ENCODE data around the gene KLHDC3.

- TF ChIP-seq EZH2 (IDR thresholded peaks at IDR 0.05; ENCODE audit: low read length, missing control alignments) = no peak
- TF ChIP-seq, protein P1, sequence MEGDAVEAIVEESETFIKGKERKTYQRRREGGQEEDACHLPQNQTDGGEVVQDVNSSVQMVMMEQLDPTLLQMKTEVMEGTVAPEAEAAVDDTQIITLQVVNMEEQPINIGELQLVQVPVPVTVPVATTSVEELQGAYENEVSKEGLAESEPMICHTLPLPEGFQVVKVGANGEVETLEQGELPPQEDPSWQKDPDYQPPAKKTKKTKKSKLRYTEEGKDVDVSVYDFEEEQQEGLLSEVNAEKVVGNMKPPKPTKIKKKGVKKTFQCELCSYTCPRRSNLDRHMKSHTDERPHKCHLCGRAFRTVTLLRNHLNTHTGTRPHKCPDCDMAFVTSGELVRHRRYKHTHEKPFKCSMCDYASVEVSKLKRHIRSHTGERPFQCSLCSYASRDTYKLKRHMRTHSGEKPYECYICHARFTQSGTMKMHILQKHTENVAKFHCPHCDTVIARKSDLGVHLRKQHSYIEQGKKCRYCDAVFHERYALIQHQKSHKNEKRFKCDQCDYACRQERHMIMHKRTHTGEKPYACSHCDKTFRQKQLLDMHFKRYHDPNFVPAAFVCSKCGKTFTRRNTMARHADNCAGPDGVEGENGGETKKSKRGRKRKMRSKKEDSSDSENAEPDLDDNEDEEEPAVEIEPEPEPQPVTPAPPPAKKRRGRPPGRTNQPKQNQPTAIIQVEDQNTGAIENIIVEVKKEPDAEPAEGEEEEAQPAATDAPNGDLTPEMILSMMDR (conservative IDR thresholded peaks at IDR 0.05 in 1 of 2, IDR thresholded peaks at IDR 0.05 in 1 of 2; ENCODE audit: low read depth in 1 of 2, low read length in 2 of 2) = no peak
Measured at GRCh38 chr6:42969934-42970333, 44.1 kb upstream of the KLHDC3 start.
